Spleen (tissue), 7 donors: Measurements from ENCODE around the gene XPO4.

ENCODE experiments used
- POLR2A ChIP-seq, 3 donors: fragments of 450-650 bp; IDR thresholded peaks; one replicate each; pipeline ENCODE4 v1.5.1; 2017; ENCODE audit warnings: antibody characterized with exemption in 3 of 3, mild to moderate bottlenecking in 1 of 3
- TF ChIP-seq, protein P1 (sequence below), 11 experiments: fragments of 200-600 bp in 7 of 11; fragments of 450-650 bp in 4 of 11; sonication (generic) in 4 of 11; IDR thresholded peaks in 8 of 11; conservative IDR thresholded peaks in 3 of 11; 1 replicate in 7 of 11; 2 replicates in 4 of 11; pipeline versions ENCODE4 v1.4.0 to v1.8.0; 2016 to 2021; ENCODE audit warnings: antibody characterized with exemption in 11 of 11, inconsistent platforms in 4 of 11, mild to moderate bottlenecking in 1 of 11
- donor health status: DM: no; HTN: no; CAD: no; lungs with moderate emphysema.
- donor health status: DM: no; HTN: no; CAD: no.
- donor health status: DM: no; HTN: no; CAD: no.

DNA sequence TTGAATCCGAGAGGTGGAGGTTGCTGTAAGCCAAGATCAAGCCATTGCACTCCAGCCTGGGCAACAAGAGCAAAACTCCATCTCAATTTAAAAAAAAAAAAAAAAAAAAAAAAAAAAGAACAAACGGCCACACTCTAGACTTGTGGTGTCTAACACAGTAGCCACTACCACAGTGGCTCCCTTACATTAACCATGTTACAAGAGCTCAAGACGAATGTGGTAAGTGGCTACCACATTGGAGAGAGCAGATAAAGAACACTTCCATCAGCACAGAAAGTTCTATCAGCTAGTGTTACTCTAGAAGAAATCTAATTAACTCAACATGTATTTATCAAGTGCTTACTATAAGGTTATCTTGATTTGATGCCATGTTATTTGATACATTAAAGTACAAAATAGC is 11.5 kb downstream of the XPO4 start:
- no peak for TF ChIP-seq POLR2A (IDR thresholded peaks at IDR 0.05)
- TF ChIP-seq, protein P1, sequence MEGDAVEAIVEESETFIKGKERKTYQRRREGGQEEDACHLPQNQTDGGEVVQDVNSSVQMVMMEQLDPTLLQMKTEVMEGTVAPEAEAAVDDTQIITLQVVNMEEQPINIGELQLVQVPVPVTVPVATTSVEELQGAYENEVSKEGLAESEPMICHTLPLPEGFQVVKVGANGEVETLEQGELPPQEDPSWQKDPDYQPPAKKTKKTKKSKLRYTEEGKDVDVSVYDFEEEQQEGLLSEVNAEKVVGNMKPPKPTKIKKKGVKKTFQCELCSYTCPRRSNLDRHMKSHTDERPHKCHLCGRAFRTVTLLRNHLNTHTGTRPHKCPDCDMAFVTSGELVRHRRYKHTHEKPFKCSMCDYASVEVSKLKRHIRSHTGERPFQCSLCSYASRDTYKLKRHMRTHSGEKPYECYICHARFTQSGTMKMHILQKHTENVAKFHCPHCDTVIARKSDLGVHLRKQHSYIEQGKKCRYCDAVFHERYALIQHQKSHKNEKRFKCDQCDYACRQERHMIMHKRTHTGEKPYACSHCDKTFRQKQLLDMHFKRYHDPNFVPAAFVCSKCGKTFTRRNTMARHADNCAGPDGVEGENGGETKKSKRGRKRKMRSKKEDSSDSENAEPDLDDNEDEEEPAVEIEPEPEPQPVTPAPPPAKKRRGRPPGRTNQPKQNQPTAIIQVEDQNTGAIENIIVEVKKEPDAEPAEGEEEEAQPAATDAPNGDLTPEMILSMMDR (IDR thresholded peaks at IDR 0.05 in 8 of 11, conservative IDR thresholded peaks at IDR 0.05 in 3 of 11) = no peak
